IMR-90 (cell line): ENCODE results near the gene LIMCH1. TPM values are rescaled to one million over a fixed set of nuclear protein-coding genes. Genes with fewer than 3 reads are reported as not detected.

Experiments
- ATAC-seq: fragments of 200-7000 bp; cut with Tn5 transposase; 2 replicates; pipeline ENCODE4 v1.9.1; 2020; ENCODE audit warnings: low read depth, mild to moderate bottlenecking, moderate library complexity
- BruUV-seq: library from RNA; stranded (reverse); fragments of 400-500 nt; replicated peaks from 2 replicates; lab custom pipeline; 2021; lab: Mats Ljungman, UMichigan
- CTCF ChIA-PET: fragments of 300-600 bp; formaldehyde crosslinking; extraction: SDS; loops from one replicate; lab custom pipeline; 2021; ENCODE audit warnings: antibody characterized with exemption; lab: Yijun Ruan, JAX
- POLR2A ChIA-PET: fragments of 300-600 bp; sonication (Branson Sonifier 250); formaldehyde crosslinking; loops from one replicate; lab custom pipeline; 2022; ENCODE audit warnings: antibody characterized with exemption; ENCODE audit not compliant: unreplicated experiment; lab: Charles Lee
- DNase-seq: peaks from one replicate; pipeline ENCODE4 v3.0.0; 2013
- H2AFZ ChIP-seq: replicated peaks from 2 replicates; pipeline ENCODE3; 2013; ENCODE audit warnings: low read length, mild to moderate bottlenecking; ENCODE audit not compliant: poor library complexity
- H2AK5ac ChIP-seq: 2 replicates; pipeline ENCODE4 v1.6.1; 2013; ENCODE audit warnings: low read depth, low read length, inconsistent platforms
- H2AK9ac ChIP-seq: replicated peaks from 2 replicates; pipeline ENCODE3; 2013; ENCODE audit warnings: mild to moderate bottlenecking, low read depth, low read length, moderate library complexity; ENCODE audit not compliant: poor library complexity
- H2BK120ac ChIP-seq: 2 replicates; pipeline ENCODE4 v1.6.1; 2013; ENCODE audit warnings: low read depth, low read length, inconsistent platforms
- H2BK15ac ChIP-seq: 3 replicates; pipeline ENCODE4 v1.6.1; 2013; ENCODE audit warnings: low read depth, low read length, inconsistent platforms
- H2BK20ac ChIP-seq: 2 replicates; pipeline ENCODE4 v1.6.1; 2013; ENCODE audit warnings: low read depth, mild to moderate bottlenecking, inconsistent platforms, low read length, moderate library complexity
- H2BK5ac ChIP-seq: 2 replicates; pipeline ENCODE4 v1.6.1; 2013; ENCODE audit warnings: mild to moderate bottlenecking, low read depth, low read length, inconsistent platforms; ENCODE audit not compliant: poor library complexity, severe bottlenecking
- H3K14ac ChIP-seq: replicated peaks from 2 replicates; pipeline ENCODE4 v1.6.1; 2013; ENCODE audit warnings: low read depth, low read length, inconsistent platforms
- H3K18ac ChIP-seq: 2 replicates; pipeline ENCODE4 v1.6.1; 2013; ENCODE audit warnings: low read depth, low read length, control low read depth
- H3K23ac ChIP-seq: 2 replicates; pipeline ENCODE4 v1.6.1; 2013; ENCODE audit warnings: low read depth, low read length, inconsistent platforms
- H3K27ac ChIP-seq: 2 replicates; pipeline ENCODE4 v1.5.1; 2013; ENCODE audit warnings: mild to moderate bottlenecking, control low read depth, low read length; ENCODE audit not compliant: insufficient read depth
- H3K27me3 ChIP-seq: 2 replicates; pipeline ENCODE4 v1.6.1; 2013; ENCODE audit warnings: low read length; ENCODE audit not compliant: control insufficient read depth, insufficient read depth
- H3K36me3 ChIP-seq: 2 replicates; pipeline ENCODE4 v1.6.1; 2013; ENCODE audit warnings: low read length, mixed read lengths; ENCODE audit not compliant: control insufficient read depth, insufficient read depth
- H3K4ac ChIP-seq: 2 replicates; pipeline ENCODE4 v1.6.1; 2013; ENCODE audit warnings: low read depth, low read length, inconsistent platforms
- H3K4me1 ChIP-seq: 2 replicates; pipeline ENCODE4 v1.6.1; 2013; ENCODE audit warnings: low read length, mixed read lengths; ENCODE audit not compliant: control insufficient read depth, insufficient read depth
- H3K4me2 ChIP-seq: 2 replicates; pipeline ENCODE4 v1.6.1; 2013; ENCODE audit warnings: low read depth, mild to moderate bottlenecking, control low read depth, low read length, moderate library complexity
- H3K4me3 ChIP-seq: 2 replicates; pipeline ENCODE4 v1.5.1; 2013; ENCODE audit warnings: low read depth, mild to moderate bottlenecking, control low read depth, low read length, moderate library complexity; ENCODE audit not compliant: insufficient read depth
- H3K56ac ChIP-seq: 2 replicates; pipeline ENCODE4 v1.6.1; 2013; ENCODE audit warnings: low read length, inconsistent platforms; ENCODE audit not compliant: insufficient read depth; ENCODE audit errors: extremely low read depth
- H3K79me1 ChIP-seq, 2 experiments: 2 replicates each; pipeline ENCODE4 v1.6.1; 2013; ENCODE audit warnings: low read length in 2 of 2, inconsistent platforms in 1 of 2, low read depth in 1 of 2
- H3K9ac ChIP-seq: 2 replicates; pipeline ENCODE4 v1.6.1; 2013; ENCODE audit warnings: low read depth, low read length, control low read depth
- H3K9me1 ChIP-seq: 2 replicates; pipeline ENCODE4 v1.6.1; 2013; ENCODE audit warnings: low read length, inconsistent platforms; ENCODE audit not compliant: insufficient read depth
- H3K9me3 ChIP-seq: 2 replicates; pipeline ENCODE4 v1.6.1; 2013; ENCODE audit warnings: low read length; ENCODE audit not compliant: control insufficient read depth, insufficient read depth
- H4K20me1 ChIP-seq: 2 replicates; pipeline ENCODE4 v1.6.1; 2013; ENCODE audit warnings: low read length, inconsistent platforms; ENCODE audit not compliant: insufficient read depth
- H4K5ac ChIP-seq: 2 replicates; pipeline ENCODE4 v1.6.1; 2013; ENCODE audit warnings: mild to moderate bottlenecking, low read depth, low read length, control low read depth
- H4K8ac ChIP-seq, 2 experiments: 2 replicates each; pipeline ENCODE4 v1.6.1; 2013; ENCODE audit warnings: low read depth in 2 of 2, low read length in 2 of 2, control low read depth in 1 of 2, inconsistent platforms in 1 of 2
- H4K91ac ChIP-seq: 2 replicates; pipeline ENCODE4 v1.6.1; 2013; ENCODE audit warnings: low read depth, low read length, inconsistent platforms; ENCODE audit not compliant: insufficient read depth
- BHLHE40 ChIP-seq: fragments of 150-350 bp; IDR thresholded peaks from 2 replicates; pipeline ENCODE4 v1.6.1; 2016; ENCODE audit warnings: mild to moderate bottlenecking, low read depth, low read length
- CEBPB ChIP-seq: IDR thresholded peaks from 2 replicates; pipeline ENCODE4 v1.6.1; 2012; ENCODE audit warnings: low read depth, low read length, improper control_type of control experiment
- FOS ChIP-seq: fragments of 150-350 bp; IDR thresholded peaks from 2 replicates; pipeline ENCODE4 v1.6.1; 2016; ENCODE audit warnings: low read depth, low read length
- MAFK ChIP-seq: IDR thresholded peaks from 2 replicates; pipeline ENCODE4 v1.6.1; 2012; ENCODE audit warnings: low read depth, low read length, improper control_type of control experiment
- NFE2L2 ChIP-seq: fragments of 150-350 bp; IDR thresholded peaks from 2 replicates; pipeline ENCODE4 v1.6.1; 2016; ENCODE audit warnings: low read depth, mild to moderate bottlenecking, low read length
- POLR2A ChIP-seq: IDR thresholded peaks from 2 replicates; pipeline ENCODE4 v1.6.1; 2012; ENCODE audit warnings: mild to moderate bottlenecking, low read depth, low read length
- RAD21 ChIP-seq: IDR thresholded peaks from 2 replicates; pipeline ENCODE4 v1.6.1; 2012; ENCODE audit warnings: low read length, improper control_type of control experiment
- RCOR1 ChIP-seq: IDR thresholded peaks from 2 replicates; pipeline ENCODE4 v1.6.1; 2012; ENCODE audit warnings: mild to moderate bottlenecking, low read length, improper control_type of control experiment; ENCODE audit not compliant: insufficient replicate concordance
- SMC3 ChIP-seq: fragments of 150-350 bp; IDR thresholded peaks from 2 replicates; pipeline ENCODE4 v1.6.1; 2016; ENCODE audit warnings: low read depth, mild to moderate bottlenecking, antibody characterized with exemption, low read length, moderate library complexity
- WGBS, 2 experiments: methylation state at CpG; one replicate each; pipeline versions ENCODE4 v1.1.5 to v1.1.7; 2013; ENCODE audit warnings: missing lambda C conversion rate in 2 of 2; ENCODE audit not compliant: insufficient read length in 1 of 2; ENCODE audit errors: extremely low coverage in 2 of 2; 5-methylcytosine and 5-hydroxymethylcytosine counted together
- dilution Hi-C: fragments of 300-500 bp; cut with HindIII; formaldehyde crosslinking; loops from one replicate; pipeline ENCODE4 v1.14.3; 2018; ENCODE audit warnings: low sequenced_read_pairs; ENCODE audit not compliant: unreplicated experiment
- in situ Hi-C: fragments of 300-500 bp; cut with MboI; formaldehyde crosslinking; loops from 3 replicates; pipeline ENCODE4 v1.14.3; 2019; ENCODE audit warnings: low sequenced_read_pairs, inconsistent platforms, mixed read lengths
- intact Hi-C: fragments of 100-400 bp; cut with micrococcal nuclease; formaldehyde crosslinking; loops from 2 replicates; pipeline ENCODE4 v1.10.0; 2022
- polyA plus RNA-seq, 3 experiments: library from polyadenylated mRNA; depleted of rRNA; stranded (reverse); fragments of >200 nt; gene quantifications; 2 replicates each; pipeline ENCODE4 v1.2.3, GENCODE V29; 2012; ENCODE audit warnings: low replicate concordance in 1 of 3
- total RNA-seq: library from RNA; depleted of rRNA; stranded (reverse); fragments of >200 nt; gene quantifications from 2 replicates; pipeline ENCODE4 v1.2.3, GENCODE V29; 2012

Gene LIMCH1
- total and polyA plus RNA-seq, 2 of the 4 experiments (the other 2 are of a cell fraction) = 0.89 to 2.9 TPM

GRCh38 chr4:41638203-41638602, 100.2 kb downstream of the LIMCH1 start:
- TF ChIP-seq POLR2A (no peak), MAFK (no peak), NFE2L2 (no peak), CEBPB (no peak), FOS (no peak), RCOR1 (no peak), RAD21 (no peak), BHLHE40 (no peak), SMC3 (no peak)
- Histone ChIP-seq H2AK5ac (no peak overlapping the region), H2AK9ac (no peak overlapping the region), H3K4me3 (no peak overlapping the region), H3K36me3 (no peaks in the 10 kb centered on the region), H3K9me1 (no peaks in the 10 kb centered on the region), H3K18ac (no peak overlapping the region), H3K4ac (no peak overlapping the region), H3K4me2 (no peak overlapping the region), H4K20me1 (no peaks in the 10 kb centered on the region), H4K91ac (no peak overlapping the region), H3K79me1 (no peaks in the 10 kb centered on the region), H2AFZ (no peak overlapping the region), H3K4me1 (no peaks in the 10 kb centered on the region), H2BK20ac (no peak overlapping the region), H3K27ac (no peak overlapping the region), H3K9ac (no peak overlapping the region), H4K8ac (no peak overlapping the region), H3K27me3 (peaks cover 2% of the 10 kb centered on the region), H3K56ac (no peak overlapping the region), H2BK120ac (no peak overlapping the region), H2BK15ac (no peak overlapping the region), H3K23ac (no peak overlapping the region), H3K9me3 (no peaks in the 10 kb centered on the region), H2BK5ac (no peak overlapping the region), H3K14ac (no peak overlapping the region), H4K5ac (no peak overlapping the region)
- no CpG with 5 or more reads among the region's 3 CpGs for WGBS, 2 experiments
- CTCF ChIA-PET = no interaction called here
- dilution Hi-C loops = no loop called here
- ATAC-seq = no peak
- DNase-seq = no peak
- intact Hi-C loops = no loop called here
- BruUV-seq = no TSS peak
- POLR2A ChIA-PET = no interaction called here
- in situ Hi-C loops = no loop called here
